HG02642 (cell line): ENCODE results near the gene ZNF674.

Experiments used
- ATAC-seq: cut with Tn5 transposase; IDR thresholded peaks from one replicate; pipeline ENCODE4 v1.9.1; 2021; ENCODE audit warnings: mild to moderate bottlenecking; ENCODE audit not compliant: unreplicated experiment, poor library complexity

ZNF674 gene

GRCh38 chrX:46545111-46546005, at the start of gene ZNF674:
ZNF674 (minus strand) TSS chrX:46545421; CDS start chrX:46542087, 3,334 bp downstream.
- peak; percentile 95 for ATAC-seq

GRCh38 chrX:46589977-46590723, 44.9 kb upstream of the ZNF674 start:
- ATAC-seq: no peak

- no peak for ATAC-seq
These were observed 43.0 kb upstream of the ZNF674 start for GRCh38 chrX:46588263-46588662.

- ATAC-seq: no peak
These were observed 42.5 kb upstream of the ZNF674 start for GRCh38 chrX:46587753-46588171.

- peak; percentile 71 for ATAC-seq
These were observed 41.9 kb upstream of the ZNF674 start for GRCh38 chrX:46587158-46587557.

GRCh38 chrX:46584736-46585135, 39.5 kb upstream of the ZNF674 start:
- ATAC-seq: no peak

GRCh38 chrX:46582966-46583365, 37.7 kb upstream of the ZNF674 start:
- no peak for ATAC-seq

GRCh38 chrX:46582325-46582724, 37.1 kb upstream of the ZNF674 start:
- ATAC-seq: no peak

GRCh38 chrX:46580613-46581012, 35.4 kb upstream of the ZNF674 start:
- no peak for ATAC-seq

- ATAC-seq: no peak
These were observed 34.0 kb upstream of the ZNF674 start for GRCh38 chrX:46579250-46579649.

- no peak for ATAC-seq
These were observed 32.2 kb upstream of the ZNF674 start for GRCh38 chrX:46577221-46578005.

GRCh38 chrX:46576458-46576857, 31.2 kb upstream of the ZNF674 start:
- no peak for ATAC-seq

GRCh38 chrX:46575991-46576392, 30.8 kb upstream of the ZNF674 start:
- ATAC-seq: no peak

- no peak for ATAC-seq
These were observed 30.4 kb upstream of the ZNF674 start for GRCh38 chrX:46575586-46575985.

GRCh38 chrX:46574774-46575381, 29.7 kb upstream of the ZNF674 start:
- peak; percentile 26 for ATAC-seq

GRCh38 chrX:46573892-46574773, 28.9 kb upstream of the ZNF674 start:
- ATAC-seq: peak; percentile 34

GRCh38 chrX:46573331-46573891, 28.2 kb upstream of the ZNF674 start, which contains the start of gene CHST7:
CHST7 (plus strand) TSS chrX:46573765; CDS start chrX:46573932, 167 bp downstream.
- peak; percentile 66 for ATAC-seq

GRCh38 chrX:46572340-46572936, 27.2 kb upstream of the ZNF674 start:
- peak; percentile 35 for ATAC-seq
